ENCODE measurements around the gene CEP112.
"Not testable (repeated sequence)": the region's sequence is repeated elsewhere in the genome, so short reads cannot be mapped to it uniquely, and the experiment has no call there.

Gene CEP112

GRCh38 chr17:66210208-66210574 lies 18.3 kb upstream of the CEP112 start:
- DNase-seq = no peak

GRCh38 chr17:66207936-66208335 lies 16.0 kb upstream of the CEP112 start:
- no peak for DNase-seq

- DNase-seq = no peak
These were observed 11.5 kb upstream of the CEP112 start for GRCh38 chr17:66203274-66204015.

GRCh38 chr17:66200685-66201092 lies 8.8 kb upstream of the CEP112 start:
- DNase-seq = peak; percentile 36

- DNase-seq = no peak
These were observed 6.3 kb upstream of the CEP112 start for GRCh38 chr17:66198242-66198641.

GRCh38 chr17:66192378-66192687 lies 400 bp upstream of the CEP112 start:
- no peak for DNase-seq

GRCh38 chr17:66190738-66191592 lies 968 bp downstream of the CEP112 start:
- DNase-seq = no peak

GRCh38 chr17:66187718-66188117 lies 4.2 kb downstream of the CEP112 start:
- DNase-seq = no peak

GRCh38 chr17:66185862-66186261 lies 6.1 kb downstream of the CEP112 start:
- DNase-seq = no peak

- DNase-seq = no peak
These were observed 7.5 kb downstream of the CEP112 start for GRCh38 chr17:66184392-66184791.

- DNase-seq = no peak
These were observed 8.4 kb downstream of the CEP112 start for GRCh38 chr17:66183529-66183928.

GRCh38 chr17:66178642-66179041 lies 13.3 kb downstream of the CEP112 start:
- no peak for DNase-seq

- no peak for DNase-seq
These were observed 14.9 kb downstream of the CEP112 start for GRCh38 chr17:66177048-66177447.

GRCh38 chr17:66175892-66176291 lies 16.0 kb downstream of the CEP112 start:
- no peak for DNase-seq

- DNase-seq = no peak
These were observed 19.2 kb downstream of the CEP112 start for GRCh38 chr17:66172691-66173223.

GRCh38 chr17:66172144-66172543 lies 19.8 kb downstream of the CEP112 start:
- no peak for DNase-seq

GRCh38 chr17:66171692-66172091 lies 20.2 kb downstream of the CEP112 start:
- DNase-seq = no peak

GRCh38 chr17:66171172-66171571 lies 20.8 kb downstream of the CEP112 start:
- DNase-seq = no peak

GRCh38 chr17:66169839-66170238 lies 22.1 kb downstream of the CEP112 start:
- DNase-seq = no peak

GRCh38 chr17:66167189-66167815 lies 24.6 kb downstream of the CEP112 start:
- DNase-seq = no peak

- peak; percentile 43 for DNase-seq
These were observed 26.3 kb downstream of the CEP112 start for GRCh38 chr17:66165537-66166123.

- not testable (repeated sequence) for DNase-seq
These were observed 36.9 kb downstream of the CEP112 start for GRCh38 chr17:66155055-66155454.

- DNase-seq = no peak
These were observed 39.2 kb downstream of the CEP112 start for GRCh38 chr17:66152756-66153155.
